GM12891 (cell line): ENCODE data around the gene POLN.

Experiments
- POLR2A ChIP-seq: IDR thresholded peaks from 2 replicates; pipeline ENCODE4 v1.6.1; 2011; ENCODE audit warnings: low read depth, low read length, control low read depth
- POLR2AphosphoS5 ChIP-seq: IDR thresholded peaks from 2 replicates; pipeline ENCODE4 v1.6.1; 2011; ENCODE audit warnings: low read depth, low read length, control low read depth
- TAF1 ChIP-seq: IDR thresholded peaks from 2 replicates; pipeline ENCODE4 v1.6.1; 2011; ENCODE audit warnings: low read depth, low read length, control low read depth

DNA sequence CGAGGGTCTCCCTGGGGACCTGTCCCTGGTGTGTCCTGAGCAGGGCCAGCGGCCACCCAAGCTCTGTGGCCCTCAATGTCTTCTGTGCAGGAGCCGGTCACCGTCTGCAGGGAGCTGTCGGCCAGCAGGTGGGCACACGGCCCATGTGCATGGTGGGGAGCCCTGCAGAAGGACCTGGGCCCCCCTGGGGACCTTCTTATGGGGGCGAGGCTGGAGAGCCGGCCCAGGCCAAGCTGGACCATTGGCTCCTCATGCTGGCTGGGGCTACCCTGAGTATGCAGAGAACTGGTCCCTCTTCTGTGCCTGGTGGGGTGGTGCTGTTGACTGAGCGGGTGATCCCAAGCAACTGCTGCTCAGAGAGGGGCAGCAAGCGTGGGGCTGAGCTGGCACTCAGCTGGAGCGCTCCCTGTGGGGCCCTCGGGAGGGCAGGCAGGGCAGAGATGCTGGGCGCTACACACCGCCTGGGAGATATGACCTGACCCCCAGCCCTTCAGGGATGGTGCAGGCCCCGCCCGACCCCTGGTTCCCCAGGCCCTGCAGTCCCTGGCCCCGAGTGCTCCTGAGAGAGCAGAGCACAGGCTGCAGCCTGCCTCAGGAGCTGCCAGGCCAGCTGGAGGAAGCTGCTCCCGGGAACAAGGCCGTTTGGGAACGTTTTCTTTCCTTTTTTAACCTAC, 168.0 kb downstream of the POLN start:
- TF ChIP-seq TAF1 (no peak), POLR2AphosphoS5 (no peak), POLR2A (no peak)
